Measurements from ENCODE around the gene RAB44.

GRCh38 chr6:36691612-36692011 lies 6.0 kb upstream of the RAB44 start:
- no peak for TF ChIP-seq TCF7L2 (IDR thresholded peaks at IDR 0.05; ENCODE audit: low read depth, low read length)
- TF ChIP-seq CTCF (IDR thresholded peaks at IDR 0.05), result no peak
